GM18861 (cell line): ENCODE results near the gene SLC13A3.

Experiments
- ATAC-seq: cut with Tn5 transposase; IDR thresholded peaks from one replicate; pipeline ENCODE4 v1.9.1; 2021; ENCODE audit not compliant: unreplicated experiment

The SLC13A3 gene

GRCh38 chr20:46657618-46658017, 6.4 kb upstream of the SLC13A3 start:
- no peak for ATAC-seq

DNA sequence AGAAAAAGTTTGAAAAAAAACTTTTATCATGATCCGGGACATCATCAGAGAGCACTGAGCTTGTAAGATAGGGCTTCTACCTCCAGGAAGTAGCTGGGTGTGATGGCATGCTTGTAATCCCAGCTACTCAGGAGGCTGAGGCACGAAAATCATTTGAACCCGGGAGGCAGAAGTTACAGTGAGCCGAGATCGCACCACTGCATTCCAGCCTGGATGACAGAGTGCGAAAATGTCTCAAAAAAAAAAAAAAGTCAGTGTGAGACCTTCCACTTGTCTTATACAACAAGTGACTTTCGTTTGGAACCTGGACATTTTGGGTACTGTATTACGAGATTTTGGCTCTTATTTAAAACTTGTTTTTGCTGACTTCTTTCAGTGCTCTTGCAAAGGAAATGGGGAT, 5.9 kb upstream of the SLC13A3 start:
- ATAC-seq: no peak

GRCh38 chr20:46652699-46653098, 1.4 kb upstream of the SLC13A3 start:
- ATAC-seq: no peak

GRCh38 chr20:46650575-46651090, 626 bp downstream of the SLC13A3 start:
- ATAC-seq: no peak

DNA sequence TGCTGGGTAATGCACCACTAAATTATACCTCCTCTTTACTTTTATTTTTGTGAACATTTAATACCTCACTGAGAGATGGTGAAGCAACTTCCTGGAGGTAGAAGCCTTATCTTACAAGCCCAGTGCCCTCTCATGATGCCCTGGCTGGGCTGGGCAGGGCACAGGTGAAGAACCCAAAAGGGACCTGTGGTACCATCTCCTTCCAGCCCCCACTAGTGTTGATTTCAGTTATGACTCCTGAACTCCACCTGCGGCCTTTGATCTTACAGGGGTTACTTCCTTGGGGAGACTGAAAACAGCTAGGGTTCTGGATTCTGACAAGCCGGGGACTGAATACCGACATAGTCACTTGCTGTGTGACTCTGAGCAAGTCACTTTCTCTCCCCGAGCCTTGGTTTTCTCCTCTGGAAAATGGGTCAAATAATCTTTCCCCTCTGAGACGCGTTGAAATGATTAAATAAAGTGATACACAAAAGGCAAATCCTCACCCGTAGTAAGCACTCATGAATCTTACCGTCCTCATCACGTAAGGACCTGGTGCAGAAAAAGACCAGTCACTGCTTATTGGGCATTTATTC, 1.2 kb downstream of the SLC13A3 start:
- no peak for ATAC-seq

DNA sequence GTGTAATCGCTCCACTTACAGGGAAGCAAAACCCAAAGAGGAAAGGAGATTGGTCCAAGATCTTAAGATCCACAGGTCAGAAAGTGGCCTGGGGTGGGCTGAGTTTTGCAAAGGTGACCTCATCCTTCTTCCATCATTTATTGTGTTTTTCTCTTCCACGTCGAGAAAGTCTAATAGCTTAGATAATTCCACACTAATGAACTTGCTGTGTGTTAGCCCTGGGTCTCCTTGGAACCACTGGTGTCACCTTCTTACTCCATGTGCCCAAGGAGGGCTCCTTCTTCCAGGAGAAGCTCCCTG, 1.7 kb downstream of the SLC13A3 start:
- no peak for ATAC-seq

- ATAC-seq: no peak
These were observed 2.2 kb downstream of the SLC13A3 start for GRCh38 chr20:46648903-46649649.

DNA sequence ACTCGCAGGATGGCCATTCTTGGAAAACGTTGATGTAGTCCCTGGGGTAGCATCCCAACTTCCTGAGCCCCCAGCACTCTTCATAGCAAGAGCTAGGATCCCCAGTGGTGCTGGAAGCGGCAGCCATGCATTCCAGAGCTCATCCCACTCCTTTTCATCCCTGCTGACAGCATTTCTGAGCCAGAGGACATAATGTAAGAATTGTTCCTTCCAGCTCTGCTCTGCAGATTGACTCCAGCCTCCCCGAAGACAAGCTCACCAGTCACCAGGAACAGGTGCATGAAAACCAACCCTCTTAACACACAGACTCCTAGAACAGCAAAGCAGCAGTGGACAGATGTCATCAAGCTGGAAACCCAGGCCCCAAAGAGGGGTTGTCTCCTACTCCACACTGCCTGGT, 3.8 kb downstream of the SLC13A3 start:
- no peak for ATAC-seq

GRCh38 chr20:46646659-46647380, 4.4 kb downstream of the SLC13A3 start:
- ATAC-seq: no peak

GRCh38 chr20:46646122-46646521, 5.1 kb downstream of the SLC13A3 start:
- ATAC-seq: no peak

DNA sequence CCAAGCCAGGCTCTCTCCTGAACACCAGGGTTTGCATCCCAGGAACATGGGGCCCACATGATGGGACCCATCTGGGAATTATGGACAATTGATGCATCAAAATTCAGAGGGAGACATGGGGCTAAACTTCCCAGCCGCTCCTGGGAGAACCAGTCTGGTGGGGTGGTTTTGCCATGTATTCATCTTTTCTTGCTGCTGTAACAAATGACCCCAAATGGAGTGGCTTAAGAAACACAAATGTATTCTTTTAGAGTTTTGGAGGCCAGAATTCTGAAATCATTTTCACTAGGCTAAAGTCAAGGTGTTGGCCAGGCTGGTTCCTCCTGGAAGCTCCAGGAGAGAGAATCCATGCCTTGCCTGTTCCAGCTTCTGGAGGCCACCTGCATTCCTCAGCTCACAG, 6.5 kb downstream of the SLC13A3 start:
- ATAC-seq: no peak

- ATAC-seq: no peak
These were observed 7.1 kb downstream of the SLC13A3 start for GRCh38 chr20:46644160-46644559.

GRCh38 chr20:46642969-46643343, 8.3 kb downstream of the SLC13A3 start:
- no peak for ATAC-seq

GRCh38 chr20:46642265-46642968, 8.8 kb downstream of the SLC13A3 start:
- ATAC-seq: no peak

- ATAC-seq: no peak
These were observed 9.8 kb downstream of the SLC13A3 start for GRCh38 chr20:46641424-46641823.

DNA sequence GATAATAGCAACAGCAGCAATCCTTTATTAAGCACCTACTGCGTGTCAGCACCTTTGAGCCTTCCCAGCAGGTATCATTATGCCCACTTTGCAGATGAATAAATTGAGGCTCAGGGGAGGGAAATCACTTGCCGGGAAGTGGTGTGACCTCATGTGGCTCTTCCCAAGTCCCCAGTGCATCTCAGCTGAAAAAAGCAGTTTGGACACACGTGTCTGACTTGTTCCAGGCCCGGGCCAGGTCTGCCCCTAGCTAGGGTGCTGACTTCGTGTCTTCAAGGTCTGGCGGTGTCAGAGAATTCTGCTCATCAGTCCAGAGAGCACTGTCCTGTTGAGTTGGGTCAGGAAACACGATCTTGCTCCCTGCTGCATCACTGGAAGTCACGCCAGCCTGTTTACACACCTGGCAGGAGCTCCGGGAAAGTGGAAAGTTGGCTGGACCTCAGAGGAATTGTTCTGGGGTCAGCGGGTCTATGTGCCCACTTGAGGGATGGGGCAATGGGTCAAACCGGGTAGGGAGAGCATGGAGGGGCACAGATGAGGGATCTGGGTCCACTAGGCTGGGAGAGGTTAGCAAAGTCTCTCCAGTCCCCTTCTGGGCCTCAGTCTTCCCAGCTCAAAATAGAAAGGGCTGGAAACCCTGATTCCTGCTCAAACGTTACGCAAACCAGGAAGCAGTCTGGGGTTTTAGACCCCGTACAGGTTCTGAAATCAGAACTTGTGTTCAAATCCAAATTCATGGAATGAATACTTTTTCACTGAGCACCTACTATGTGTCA, 10.5 kb downstream of the SLC13A3 start:
- no peak for ATAC-seq

DNA sequence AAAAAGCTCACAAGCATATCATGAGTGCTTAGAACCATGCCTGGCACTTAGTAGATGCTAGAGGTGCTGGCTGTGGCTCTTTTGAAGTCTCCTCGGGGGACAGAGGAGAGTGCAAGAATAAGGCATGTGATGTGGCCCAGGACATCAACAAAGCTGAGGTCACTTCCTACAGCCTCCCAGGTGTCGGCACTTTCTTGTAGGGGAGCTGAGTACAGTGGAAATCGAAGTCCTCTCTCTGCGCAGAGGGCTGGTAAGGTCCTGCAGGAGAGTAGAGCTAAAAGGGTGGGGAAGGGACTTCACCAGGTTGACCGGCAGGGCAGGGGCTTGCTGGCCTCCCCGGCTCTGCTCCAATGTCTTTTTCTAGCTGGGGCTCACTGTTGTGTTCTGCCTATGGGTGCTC, 11.2 kb downstream of the SLC13A3 start:
- no peak for ATAC-seq

- ATAC-seq: no peak
These were observed 11.7 kb downstream of the SLC13A3 start for GRCh38 chr20:46639587-46639986.

GRCh38 chr20:46638898-46639274, 12.4 kb downstream of the SLC13A3 start:
- no peak for ATAC-seq

DNA sequence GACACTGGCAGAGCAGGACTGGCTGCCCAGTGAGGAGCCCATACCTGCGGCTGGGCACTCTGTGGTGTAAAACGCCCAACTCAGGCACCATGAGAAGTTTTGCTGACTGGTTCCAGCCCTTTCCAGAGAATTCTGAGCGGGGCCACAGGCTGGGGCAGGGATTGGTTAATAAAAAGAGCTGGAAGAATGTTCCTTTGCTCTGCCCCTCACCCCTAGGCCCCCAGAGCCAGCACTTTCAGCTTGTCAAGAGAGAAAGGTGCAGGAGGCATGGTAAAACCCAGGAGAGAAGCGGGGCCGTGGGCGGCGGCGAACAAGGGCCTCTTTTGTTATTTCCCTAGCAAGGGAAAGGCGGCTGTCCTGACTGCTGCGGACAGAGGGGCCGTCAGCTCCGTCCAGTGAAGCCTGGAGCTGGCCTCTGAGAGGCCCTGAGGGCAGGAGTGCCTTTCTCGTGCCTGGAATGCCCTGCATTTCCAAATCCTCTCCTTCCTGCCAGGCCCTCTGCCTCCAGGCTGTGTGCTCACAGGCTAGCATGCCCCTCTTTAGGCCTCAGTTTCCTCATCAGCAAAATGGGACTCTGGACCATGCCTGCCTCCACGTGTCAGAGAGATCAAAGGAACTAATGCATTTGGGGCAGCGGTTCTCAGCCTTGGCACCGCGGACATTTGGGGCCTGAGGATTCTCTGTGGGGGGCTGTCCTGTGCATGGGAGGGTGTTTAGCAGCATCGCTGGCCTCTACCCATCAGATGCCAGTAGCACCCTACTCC, 12.9 kb downstream of the SLC13A3 start:
- ATAC-seq: no peak
